Measurements from ENCODE around the gene PAQR8.

Gene PAQR8

GRCh38 chr6:52411911-52412310 is 50.0 kb downstream of the PAQR8 start:
- TF ChIP-seq, protein P1, sequence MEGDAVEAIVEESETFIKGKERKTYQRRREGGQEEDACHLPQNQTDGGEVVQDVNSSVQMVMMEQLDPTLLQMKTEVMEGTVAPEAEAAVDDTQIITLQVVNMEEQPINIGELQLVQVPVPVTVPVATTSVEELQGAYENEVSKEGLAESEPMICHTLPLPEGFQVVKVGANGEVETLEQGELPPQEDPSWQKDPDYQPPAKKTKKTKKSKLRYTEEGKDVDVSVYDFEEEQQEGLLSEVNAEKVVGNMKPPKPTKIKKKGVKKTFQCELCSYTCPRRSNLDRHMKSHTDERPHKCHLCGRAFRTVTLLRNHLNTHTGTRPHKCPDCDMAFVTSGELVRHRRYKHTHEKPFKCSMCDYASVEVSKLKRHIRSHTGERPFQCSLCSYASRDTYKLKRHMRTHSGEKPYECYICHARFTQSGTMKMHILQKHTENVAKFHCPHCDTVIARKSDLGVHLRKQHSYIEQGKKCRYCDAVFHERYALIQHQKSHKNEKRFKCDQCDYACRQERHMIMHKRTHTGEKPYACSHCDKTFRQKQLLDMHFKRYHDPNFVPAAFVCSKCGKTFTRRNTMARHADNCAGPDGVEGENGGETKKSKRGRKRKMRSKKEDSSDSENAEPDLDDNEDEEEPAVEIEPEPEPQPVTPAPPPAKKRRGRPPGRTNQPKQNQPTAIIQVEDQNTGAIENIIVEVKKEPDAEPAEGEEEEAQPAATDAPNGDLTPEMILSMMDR (conservative IDR thresholded peaks at IDR 0.05) = no peak
- TF ChIP-seq ZFX (IDR thresholded peaks at IDR 0.05) = no peak
- no peak overlapping the region for H3K27ac ChIP-seq

GRCh38 chr6:52415333-52415732 is 53.4 kb downstream of the PAQR8 start:
- no peak overlapping the region for H3K27ac ChIP-seq
- TF ChIP-seq, protein P1 (conservative IDR thresholded peaks at IDR 0.05) = no peak
- TF ChIP-seq ZFX (IDR thresholded peaks at IDR 0.05) = no peak

GRCh38 chr6:52415917-52416628 is 54.1 kb downstream of the PAQR8 start:
- H3K27ac ChIP-seq = no peak overlapping the region
- no peak for TF ChIP-seq ZFX (IDR thresholded peaks at IDR 0.05)
- TF ChIP-seq, protein P1 (conservative IDR thresholded peaks at IDR 0.05) = no peak

- H3K27ac ChIP-seq = no peak overlapping the region
- no peak for TF ChIP-seq ZFX (IDR thresholded peaks at IDR 0.05)
- TF ChIP-seq, protein P1 (conservative IDR thresholded peaks at IDR 0.05) = peak; percentile 87
Measured at GRCh38 chr6:52416629-52417151, 54.7 kb downstream of the PAQR8 start.

- no peak for TF ChIP-seq ZFX (IDR thresholded peaks at IDR 0.05)
- TF ChIP-seq, protein P1 (conservative IDR thresholded peaks at IDR 0.05) = no peak
- no peak overlapping the region for H3K27ac ChIP-seq
Measured at GRCh38 chr6:52417675-52418111, 55.7 kb downstream of the PAQR8 start.

DNA sequence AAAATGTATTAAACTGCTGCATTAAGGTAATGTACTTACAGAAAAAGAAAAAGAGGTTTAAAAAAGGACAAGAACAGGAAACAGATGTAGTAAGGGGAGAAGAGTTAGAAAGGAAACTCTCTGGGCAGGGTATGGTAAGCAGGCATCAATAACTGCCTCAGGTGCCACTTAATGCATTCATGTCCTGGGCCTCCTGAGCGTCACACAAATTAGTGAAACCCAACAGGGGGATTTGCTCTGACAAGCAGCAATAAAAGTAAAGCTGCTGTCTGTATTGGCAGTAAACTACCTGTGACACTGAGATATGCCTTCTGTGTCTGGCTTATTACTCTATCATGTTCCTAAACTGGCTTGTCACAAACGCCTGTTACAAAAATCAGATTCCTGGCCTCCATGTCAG is 56.7 kb downstream of the PAQR8 start:
- no peak overlapping the region for H3K27ac ChIP-seq
- no peak for TF ChIP-seq ZFX (IDR thresholded peaks at IDR 0.05)
- TF ChIP-seq, protein P1 (conservative IDR thresholded peaks at IDR 0.05) = no peak

- peak within 1 kb of the TSS; percentile 82 for H3K27ac ChIP-seq
- TF ChIP-seq ZFX (IDR thresholded peaks at IDR 0.05) = no peak
Measured at GRCh38 chr6:52419809-52420667, 58.1 kb downstream of the PAQR8 start, which contains the start of gene EFHC1. TSS of gene EFHC1 (plus strand) at chr6:52420342. CDS start at chr6:52420411, 69 bp downstream.

Measured in C4-2B (cell line).